OCI-LY3 (cell line): ENCODE measurements around the gene AGBL4.

Experiments used
- H2AFZ ChIP-seq: fragments of 200-600, 300-600 bp; shearing (Covaris generic); 2 replicates; pipeline ENCODE4 v1.6.0; 2014; ENCODE audit warnings: antibody characterized with exemption, low read depth, low read length
- H3K27ac ChIP-seq: fragments of 200-600, 300-600 bp; sonication (generic); 2 replicates; pipeline ENCODE4 v1.5.1; 2014; ENCODE audit warnings: mild to moderate bottlenecking, low read length, moderate library complexity, mixed read lengths
- H3K27me3 ChIP-seq: fragments of 200-600, 300-600 bp; sonication (generic); 2 replicates; pipeline ENCODE4 v1.6.1; 2014; ENCODE audit warnings: low read depth, low read length, mixed read lengths
- H3K36me3 ChIP-seq: fragments of 200-600, 300-600 bp; sonication (generic); replicated peaks from 2 replicates; pipeline ENCODE3; 2014; ENCODE audit warnings: low read depth, low read length, mixed read lengths
- H3K4me1 ChIP-seq: fragments of 300-600, 200-600 bp; sonication (generic); 2 replicates; pipeline ENCODE4 v1.6.1; 2014; ENCODE audit warnings: low read length, mixed read lengths
- H3K4me2 ChIP-seq: fragments of 200-600, 300-600 bp; sonication (generic); 2 replicates; pipeline ENCODE4 v1.6.1; 2014; ENCODE audit warnings: low read length, mixed read lengths
- H3K4me3 ChIP-seq: fragments of 300-600, 200-600 bp; sonication (generic); 2 replicates; pipeline ENCODE4 v1.5.1; 2014; ENCODE audit warnings: antibody characterized with exemption, mild to moderate bottlenecking, low read length, moderate library complexity
- H3K79me2 ChIP-seq: fragments of 300-600, 200-600 bp; shearing (Covaris generic); 2 replicates; pipeline ENCODE4 v1.6.1; 2014; ENCODE audit warnings: mild to moderate bottlenecking, low read length, mixed read lengths
- H3K9ac ChIP-seq: fragments of 300-600, 200-600 bp; shearing (Covaris generic); 2 replicates; pipeline ENCODE4 v1.6.0; 2014; ENCODE audit warnings: mild to moderate bottlenecking, low read length, moderate library complexity
- H3K9me3 ChIP-seq: fragments of 200-600, 300-600 bp; shearing (Covaris generic); 2 replicates; pipeline ENCODE4 v1.6.1; 2014; ENCODE audit warnings: low read length, mixed read lengths; ENCODE audit not compliant: insufficient read depth
- H4K20me1 ChIP-seq: fragments of 200-600, 300-600 bp; sonication (generic); 2 replicates; pipeline ENCODE4 v1.6.1; 2016; ENCODE audit warnings: low read length, mixed read lengths; ENCODE audit not compliant: insufficient read depth
- CTCF ChIP-seq: fragments of 200-600, 300-600 bp; sonication (generic); IDR thresholded peaks from 2 replicates; pipeline ENCODE4 v1.5.1; 2014; ENCODE audit warnings: antibody characterized with exemption, low read length, low read depth
- EZH2phosphoT487 ChIP-seq: fragments of 200-600 bp; shearing (Covaris generic); IDR thresholded peaks from 2 replicates; pipeline ENCODE4 v1.6.1; 2018; ENCODE audit warnings: antibody characterized with exemption, mixed run types, low read depth

Gene AGBL4

GRCh38 chr1:48848035-48848434 lies 1175.7 kb downstream of the AGBL4 start:
- Histone ChIP-seq H3K27ac (no peak overlapping the region), H3K27me3 (no peaks in the 10 kb centered on the region), H3K4me3 (no peak overlapping the region), H4K20me1 (no peaks in the 10 kb centered on the region), H3K9ac (no peak overlapping the region), H3K4me2 (no peak overlapping the region), H3K4me1 (peaks cover 16% of the 10 kb centered on the region), H2AFZ (no peak overlapping the region), H3K79me2 (no peaks in the 10 kb centered on the region), H3K36me3 (no peaks in the 10 kb centered on the region), H3K9me3 (no peaks in the 10 kb centered on the region)
- TF ChIP-seq EZH2phosphoT487 (no peak), CTCF (no peak)

GRCh38 chr1:48846441-48846840 lies 1177.3 kb downstream of the AGBL4 start:
- Histone ChIP-seq H3K27me3 (no peaks in the 10 kb centered on the region), H4K20me1 (no peaks in the 10 kb centered on the region), H3K4me1 (peaks cover 12% of the 10 kb centered on the region), H2AFZ (no peak overlapping the region), H3K4me2 (no peak overlapping the region), H3K36me3 (no peaks in the 10 kb centered on the region), H3K9ac (no peak overlapping the region), H3K4me3 (no peak overlapping the region), H3K79me2 (no peaks in the 10 kb centered on the region), H3K9me3 (no peaks in the 10 kb centered on the region), H3K27ac (no peak overlapping the region)
- TF ChIP-seq EZH2phosphoT487 (no peak), CTCF (no peak)

- no peaks in the 10 kb centered on the region for H3K9me3 ChIP-seq
- H3K4me1 ChIP-seq, result peaks cover 8% of the 10 kb centered on the region; the same call in 1 of the 2 replicates
- H3K27ac ChIP-seq, result no peak overlapping the region
Observed at GRCh38 chr1:48844187-48844586, 1179.6 kb downstream of the AGBL4 start.

GRCh38 chr1:48841966-48842365 lies 1181.8 kb downstream of the AGBL4 start:
- Histone ChIP-seq H3K4me1 (no peaks in the 10 kb centered on the region), H3K79me2 (no peaks in the 10 kb centered on the region), H3K27ac (no peak overlapping the region), H3K4me2 (no peak overlapping the region), H2AFZ (no peak overlapping the region), H3K4me3 (no peak overlapping the region), H3K36me3 (no peaks in the 10 kb centered on the region), H3K27me3 (no peaks in the 10 kb centered on the region), H4K20me1 (no peaks in the 10 kb centered on the region), H3K9ac (no peak overlapping the region), H3K9me3 (no peaks in the 10 kb centered on the region)
- no peak for TF ChIP-seq CTCF
- no peak for TF ChIP-seq EZH2phosphoT487

More at GRCh38 chr1:48844187-48844586, 1179.6 kb downstream of the AGBL4 start:
- Histone ChIP-seq H4K20me1 (no peaks in the 10 kb centered on the region), H3K27me3 (no peaks in the 10 kb centered on the region), H3K9ac (no peak overlapping the region), H2AFZ (no peak overlapping the region), H3K36me3 (no peaks in the 10 kb centered on the region), H3K4me2 (no peak overlapping the region), H3K79me2 (no peaks in the 10 kb centered on the region), H3K4me3 (no peak overlapping the region)
- TF ChIP-seq EZH2phosphoT487, result no peak
- TF ChIP-seq CTCF, result no peak
